Mesenchymal stem cell (in vitro differentiated cells and primary cell): ENCODE measurements around the gene CATSPERD.

ENCODE experiments used
- DNase-seq: peaks from one replicate; pipeline ENCODE4 v3.0.0-alpha.2; 2013
- H2AFZ ChIP-seq: one replicate; pipeline ENCODE4 v1.6.1; 2013; ENCODE audit warnings: low read depth, mild to moderate bottlenecking, control low read depth, inconsistent platforms, low read length, moderate library complexity
- H2AK5ac ChIP-seq: 2 replicates; pipeline ENCODE4 v1.6.1; 2013; ENCODE audit warnings: low read length, moderate library complexity, mild to moderate bottlenecking, inconsistent platforms; ENCODE audit not compliant: severe bottlenecking
- H2BK120ac ChIP-seq: one replicate; pipeline ENCODE4 v1.6.1; 2013; ENCODE audit warnings: low read depth, mild to moderate bottlenecking, inconsistent platforms, low read length, moderate library complexity
- H2BK12ac ChIP-seq, 2 experiments: one replicate each; pipeline ENCODE4 v1.6.1; 2013; ENCODE audit warnings: inconsistent platforms in 2 of 2, low read length in 2 of 2, mild to moderate bottlenecking in 2 of 2, moderate library complexity in 2 of 2, control low read depth in 1 of 2
- H2BK15ac ChIP-seq: one replicate; pipeline ENCODE4 v1.6.1; 2013; ENCODE audit warnings: mild to moderate bottlenecking, low read depth, inconsistent platforms; ENCODE audit not compliant: poor library complexity, severe bottlenecking
- H2BK5ac ChIP-seq: 2 replicates; pipeline ENCODE4 v1.6.1; 2013; ENCODE audit warnings: low read depth, mild to moderate bottlenecking, low read length, control low read depth, inconsistent platforms; ENCODE audit not compliant: poor library complexity, severe bottlenecking
- H3K14ac ChIP-seq, 2 experiments: one replicate each; pipeline ENCODE4 v1.6.1; 2013; ENCODE audit warnings: inconsistent platforms in 2 of 2, low read length in 2 of 2, control low read depth in 1 of 2, mild to moderate bottlenecking in 1 of 2, moderate library complexity in 1 of 2
- H3K18ac ChIP-seq, 2 experiments: one replicate each; pipeline ENCODE4 v1.6.1; 2013; ENCODE audit warnings: inconsistent platforms in 2 of 2, low read length in 2 of 2, control low read depth in 1 of 2, low read depth in 1 of 2, mild to moderate bottlenecking in 1 of 2
- H3K23ac ChIP-seq, 2 experiments: one replicate each; pipeline ENCODE4 v1.6.1; 2013; ENCODE audit warnings: inconsistent platforms in 2 of 2, low read length in 2 of 2, mild to moderate bottlenecking in 2 of 2, moderate library complexity in 2 of 2, control low read depth in 1 of 2
- H3K27ac ChIP-seq: 2 replicates; pipeline ENCODE4 v1.5.1; 2013; ENCODE audit warnings: mild to moderate bottlenecking, moderate library complexity, low read length, control low read depth, inconsistent platforms; ENCODE audit not compliant: poor library complexity, severe bottlenecking
- H3K27me3 ChIP-seq, 2 experiments: 2 replicates each; pipeline versions ENCODE4 v1.6.1 to v1.7.0; 2013; ENCODE audit warnings: low read length in 2 of 2, mild to moderate bottlenecking in 2 of 2, moderate library complexity in 2 of 2, control low read depth in 1 of 2, inconsistent platforms in 1 of 2; ENCODE audit not compliant: control insufficient read depth in 1 of 2, insufficient read depth in 1 of 2
- H3K36me3 ChIP-seq, 2 experiments: 2 replicates each; pipeline versions ENCODE4 v1.6.1 to v1.7.0; 2013; ENCODE audit warnings: low read length in 2 of 2, control low read depth in 1 of 2, inconsistent platforms in 1 of 2, low read depth in 1 of 2, mild to moderate bottlenecking in 1 of 2; ENCODE audit not compliant: insufficient read depth in 2 of 2, control insufficient read depth in 1 of 2
- H3K4ac ChIP-seq, 2 experiments: one replicate each; pipeline ENCODE4 v1.6.1; 2013; ENCODE audit warnings: inconsistent platforms in 2 of 2, low read length in 2 of 2, mild to moderate bottlenecking in 2 of 2, moderate library complexity in 2 of 2, control low read depth in 1 of 2, low read depth in 1 of 2
- H3K4me1 ChIP-seq: 2 replicates; pipeline ENCODE4 v1.6.1; 2013; ENCODE audit warnings: low read depth, low read length, control low read depth; ENCODE audit not compliant: control insufficient read depth, insufficient read depth
- H3K4me2 ChIP-seq: 2 replicates; pipeline ENCODE4 v1.6.1; 2013; ENCODE audit warnings: low read length, mild to moderate bottlenecking, inconsistent platforms; ENCODE audit not compliant: poor library complexity, severe bottlenecking
- H3K4me3 ChIP-seq, 2 experiments: 2 replicates each; pipeline versions ENCODE4 v1.5.1 to v1.7.0; 2013; ENCODE audit warnings: low read length in 2 of 2, mild to moderate bottlenecking in 2 of 2, control low read depth in 1 of 2, low read depth in 1 of 2; ENCODE audit not compliant: insufficient read depth in 1 of 2
- H3K79me1 ChIP-seq: replicated peaks from 2 replicates; pipeline ENCODE4 v1.6.1; 2013; ENCODE audit warnings: mild to moderate bottlenecking, control low read depth, low read length, inconsistent platforms; ENCODE audit not compliant: poor library complexity, severe bottlenecking
- H3K9ac ChIP-seq: 2 replicates; pipeline ENCODE4 v1.7.0; 2013; ENCODE audit warnings: mild to moderate bottlenecking, low read length, moderate library complexity
- H3K9me3 ChIP-seq: 2 replicates; pipeline ENCODE4 v1.7.0; 2013; ENCODE audit warnings: mild to moderate bottlenecking, low read length; ENCODE audit not compliant: control insufficient read depth
- H4K8ac ChIP-seq: one replicate; pipeline ENCODE4 v1.6.1; 2013; ENCODE audit warnings: inconsistent platforms, mild to moderate bottlenecking, low read length, moderate library complexity
- H4K91ac ChIP-seq: one replicate; pipeline ENCODE4 v1.6.1; 2013; ENCODE audit warnings: mild to moderate bottlenecking, low read length, inconsistent platforms
- WGBS: methylation state at CpG from one replicate; pipeline ENCODE4 v1.1.7; 2013; ENCODE audit warnings: mixed read lengths; 5-methylcytosine and 5-hydroxymethylcytosine counted together

Gene CATSPERD

DNA sequence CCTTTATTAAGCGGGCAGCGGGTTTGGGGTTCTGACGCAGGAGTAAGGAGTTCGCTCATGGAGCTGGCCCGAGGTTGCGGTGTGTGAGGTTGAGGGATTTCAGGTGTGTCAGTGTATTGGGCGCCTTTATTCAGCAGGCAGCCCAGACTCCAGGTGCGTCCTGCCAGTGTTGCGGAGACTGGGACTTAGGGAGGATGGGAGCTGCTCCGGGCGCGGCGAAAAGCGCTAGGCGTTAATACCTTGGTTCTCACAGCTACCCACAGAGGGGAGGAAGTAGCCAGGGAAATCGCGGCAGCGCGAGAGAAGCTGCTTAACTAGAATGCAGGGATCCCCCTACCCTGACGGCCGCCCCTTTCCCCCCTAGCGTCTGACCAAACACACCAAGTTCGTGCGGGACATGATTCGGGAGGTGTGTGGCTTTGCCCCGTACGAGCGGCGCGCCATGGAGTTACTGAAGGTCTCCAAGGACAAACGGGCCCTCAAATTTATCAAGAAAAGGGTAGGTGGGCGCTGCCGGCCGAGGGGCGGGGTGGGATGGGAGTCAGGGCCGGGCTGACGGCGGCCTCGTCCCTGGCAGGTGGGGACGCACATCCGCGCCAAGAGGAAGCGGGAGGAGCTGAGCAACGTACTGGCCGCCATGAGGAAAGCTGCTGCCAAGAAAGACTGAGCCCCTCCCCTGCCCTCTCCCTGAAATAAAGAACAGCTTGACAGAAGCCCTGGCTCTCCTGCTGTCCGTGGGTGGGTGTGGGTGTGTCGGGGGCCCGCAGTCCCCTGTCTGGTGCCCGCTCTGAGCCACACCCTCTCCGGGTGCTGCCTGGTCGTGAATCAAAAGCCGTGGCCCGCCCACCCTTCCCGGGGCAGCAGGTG is 29.2 kb upstream of the CATSPERD start:
- WGBS: 8% methylated on average over 43 of the region's 54 CpGs
- peak overlapping the region; percentile 85 to 89 for H3K4me3 ChIP-seq
- H3K14ac ChIP-seq: peak overlapping the region in 1 of 2 experiments; percentile 74
- peak overlapping the region; percentile 62 to 69 for H3K18ac ChIP-seq
- peak overlapping the region in 1 of 2 experiments; percentile 94 for H3K4ac ChIP-seq
- H2BK12ac ChIP-seq: no peak overlapping the region
- peak overlapping the region; percentile 70 for H3K4me2 ChIP-seq
- no peaks in the 10 kb centered on the region for H3K27me3 ChIP-seq
- H2BK5ac ChIP-seq: no peak overlapping the region
- H3K36me3 ChIP-seq: peaks cover 45 to 59% of the 10 kb centered on the region in 2 experiments
- H3K79me1 ChIP-seq: no peaks in the 10 kb centered on the region
- peaks cover 32% of the 10 kb centered on the region for H3K4me1 ChIP-seq
- H3K23ac ChIP-seq: no peak overlapping the region
- H3K27ac ChIP-seq: peak overlapping the region; percentile 94
- no peak overlapping the region for H4K8ac ChIP-seq
- H3K9me3 ChIP-seq: no peaks in the 10 kb centered on the region
- H4K91ac ChIP-seq: no peak overlapping the region
- DNase-seq: peak; percentile 47
- H3K9ac ChIP-seq: peak overlapping the region; percentile 92
- no peak overlapping the region for H2BK120ac ChIP-seq
- H2AFZ ChIP-seq: no peak overlapping the region
- H2BK15ac ChIP-seq: no peak overlapping the region
- H2AK5ac ChIP-seq: no peak overlapping the region

DNA sequence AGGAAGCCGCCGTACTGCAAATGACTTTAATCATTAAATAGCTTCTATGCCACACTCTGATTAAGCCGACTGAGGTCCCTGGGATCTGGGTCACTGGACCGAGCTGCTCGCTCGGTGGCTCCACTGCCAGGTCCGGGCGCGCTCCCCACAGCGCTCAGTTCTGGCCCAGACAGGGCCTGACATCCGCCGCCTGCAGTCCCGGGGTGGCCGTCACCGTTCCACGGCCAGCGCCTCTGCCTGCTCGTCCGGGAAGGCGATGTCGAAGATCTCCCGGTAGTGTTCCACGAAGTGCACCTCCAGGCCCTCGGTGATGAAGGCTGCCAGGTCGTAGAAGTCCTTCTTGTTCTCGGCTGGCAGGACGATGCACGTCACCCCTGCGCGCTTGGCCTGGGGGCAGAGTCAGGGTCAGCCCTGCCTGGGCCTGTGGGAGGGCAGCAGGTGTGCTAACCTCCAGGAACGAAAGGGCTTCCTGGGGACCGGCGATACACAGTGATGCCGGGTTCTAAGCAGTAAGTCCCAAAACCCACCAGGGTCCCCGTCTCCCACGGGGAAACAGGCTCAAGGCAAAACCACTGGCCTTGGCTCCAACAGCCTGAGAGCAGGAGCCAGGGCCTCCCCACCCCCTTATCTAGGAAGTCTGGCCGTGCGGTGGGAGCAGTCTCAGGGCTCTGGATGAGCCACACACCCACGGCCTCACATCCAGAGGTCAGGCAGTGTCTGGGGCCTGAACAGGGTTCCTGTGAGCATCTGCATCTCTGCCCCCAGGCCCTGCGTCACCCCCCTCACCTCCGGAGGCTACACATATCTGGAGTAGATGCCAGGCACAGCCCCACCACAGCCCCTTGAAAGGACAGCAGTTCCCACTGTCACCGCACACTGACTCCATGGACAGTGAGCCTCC is 28.4 kb upstream of the CATSPERD start:
- Histone ChIP-seq H3K4me1 (peaks cover 28% of the 10 kb centered on the region), H2BK5ac (no peak overlapping the region), H3K18ac (no peak overlapping the region), H4K91ac (no peak overlapping the region), H2BK12ac (no peak overlapping the region), H3K9me3 (no peaks in the 10 kb centered on the region), H3K23ac (no peak overlapping the region), H2AFZ (no peak overlapping the region), H2BK120ac (no peak overlapping the region), H3K4me2 (peak overlapping the region; percentile 70), H3K4me3 (peak overlapping the region; percentile 11 to 89), H2BK15ac (no peak overlapping the region), H3K9ac (peak overlapping the region; percentile 92), H2AK5ac (no peak overlapping the region), H3K36me3 (peaks cover 54 to 68% of the 10 kb centered on the region in 2 experiments), H4K8ac (no peak overlapping the region), H3K27ac (no peak overlapping the region), H3K4ac (no peak overlapping the region), H3K14ac (peak overlapping the region in 1 of 2 experiments; percentile 12), H3K79me1 (no peaks in the 10 kb centered on the region), H3K27me3 (no peaks in the 10 kb centered on the region)
- peak; percentile 27 for DNase-seq
- WGBS: 80% methylated on average over 42 of the region's 42 CpGs

DNA sequence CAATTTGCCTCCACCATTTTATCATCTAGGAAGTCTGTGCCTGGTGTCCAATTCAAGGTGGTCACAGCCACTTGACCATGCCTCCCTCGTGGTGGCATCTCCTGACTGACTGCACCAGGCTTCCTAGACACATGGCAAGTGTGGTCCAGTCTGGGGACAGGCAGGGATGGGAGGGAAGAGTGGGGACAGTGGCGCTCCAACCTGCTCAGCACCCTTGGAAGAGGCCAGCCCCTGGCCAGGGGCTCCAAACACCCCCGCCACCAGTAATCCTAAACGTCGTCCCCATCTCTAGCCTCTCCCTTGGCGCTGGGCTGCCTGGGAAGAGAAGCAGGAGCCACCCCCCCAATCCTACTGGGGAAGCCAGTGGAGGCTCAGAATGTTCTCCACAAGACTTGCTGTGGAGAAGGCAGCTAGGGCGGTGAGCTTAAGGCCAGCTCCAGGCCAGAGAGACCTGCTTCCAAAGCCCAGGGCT is 27.7 kb upstream of the CATSPERD start:
- Histone ChIP-seq H2BK120ac (no peak overlapping the region), H3K18ac (no peak overlapping the region), H3K27ac (no peak overlapping the region), H3K27me3 (no peaks in the 10 kb centered on the region), H3K9ac (peak overlapping the region; percentile 92), H2BK15ac (no peak overlapping the region), H2BK12ac (no peak overlapping the region), H3K4ac (no peak overlapping the region), H2BK5ac (no peak overlapping the region), H3K9me3 (no peaks in the 10 kb centered on the region), H3K4me1 (peaks cover 24% of the 10 kb centered on the region), H3K14ac (no peak overlapping the region), H3K4me3 (no peak overlapping the region), H2AFZ (no peak overlapping the region), H3K36me3 (peaks cover 56 to 70% of the 10 kb centered on the region in 2 experiments), H3K79me1 (peaks cover 2% of the 10 kb centered on the region), H4K91ac (no peak overlapping the region), H3K23ac (no peak overlapping the region), H3K4me2 (no peak overlapping the region), H4K8ac (peak overlapping the region; percentile 14), H2AK5ac (no peak overlapping the region)
- peak; percentile 16 for DNase-seq
- 92% methylated on average over 7 of the region's 7 CpGs for WGBS
